GM12878 (cell line): ENCODE results near the gene CNN2. TPM values are rescaled to one million over a fixed set of nuclear protein-coding genes. Genes with fewer than 3 reads are reported as not detected.

Experiments
- BMI1 ChIP-seq: fragments of 450-650 bp; IDR thresholded peaks from 2 replicates; pipeline ENCODE4 v1.6.1; 2016; ENCODE audit warnings: mild to moderate bottlenecking, moderate library complexity, borderline replicate concordance
- CBX3 ChIP-seq: fragments of 200-600 bp; sonication (generic); IDR thresholded peaks from 2 replicates; pipeline ENCODE4 v1.6.1; 2016; ENCODE audit warnings: low read depth, borderline replicate concordance
- ESRRA ChIP-seq: IDR thresholded peaks from 2 replicates; pipeline ENCODE4 v1.6.1; 2012; ENCODE audit warnings: mild to moderate bottlenecking, low read length, improper control_type of control experiment
- HDAC6 ChIP-seq: fragments of 200-600 bp; sonication (generic); IDR thresholded peaks from one replicate; pipeline ENCODE4 v1.8.0; 2017; ENCODE audit warnings: antibody characterized with exemption; ENCODE audit not compliant: unreplicated experiment
- IKZF1 ChIP-seq: fragments of 450-650 bp; conservative IDR thresholded peaks from 2 replicates; pipeline ENCODE4 v1.6.1; 2017; ENCODE audit warnings: antibody characterized with exemption, mild to moderate bottlenecking
- KAT2A ChIP-seq: conservative IDR thresholded peaks from 2 replicates; pipeline ENCODE4 v1.6.1; 2011; ENCODE audit warnings: low read depth, low read length; ENCODE audit not compliant: control insufficient read depth
- MEF2B ChIP-seq: fragments of 450-650 bp; IDR thresholded peaks from 2 replicates; pipeline ENCODE4 v1.6.1; 2018; ENCODE audit warnings: mild to moderate bottlenecking, moderate library complexity; ENCODE audit not compliant: partially characterized antibody, poor library complexity, severe bottlenecking
- NR2F1 ChIP-seq: fragments of 450-650 bp; conservative IDR thresholded peaks from 2 replicates; pipeline ENCODE4 v1.6.1; 2017; ENCODE audit warnings: mild to moderate bottlenecking
- POLR2A ChIP-seq: IDR thresholded peaks from 2 replicates; pipeline ENCODE4 v1.6.1; 2011; ENCODE audit warnings: low read depth, mild to moderate bottlenecking, low read length
- POLR2AphosphoS2 ChIP-seq: IDR thresholded peaks from 2 replicates; pipeline ENCODE4 v1.6.1; 2011; ENCODE audit warnings: low read depth, mild to moderate bottlenecking, low read length, improper control_type of control experiment, moderate library complexity
- RCOR1 ChIP-seq: conservative IDR thresholded peaks from 2 replicates; pipeline ENCODE4 v1.6.1; 2012; ENCODE audit warnings: low read depth, low read length, improper control_type of control experiment
- SMAD1 ChIP-seq: fragments of 450-650 bp; IDR thresholded peaks from 2 replicates; pipeline ENCODE4 v1.6.1; 2018; ENCODE audit warnings: mild to moderate bottlenecking, low read depth; ENCODE audit not compliant: partially characterized antibody
- SPI1 ChIP-seq: IDR thresholded peaks from 2 replicates; pipeline ENCODE4 v1.6.1; 2011; ENCODE audit warnings: low read depth, mild to moderate bottlenecking, low read length, moderate library complexity, borderline replicate concordance; ENCODE audit not compliant: insufficient read depth
- SUZ12 ChIP-seq: fragments of 200-600 bp; sonication (generic); IDR thresholded peaks from one replicate; pipeline ENCODE4 v1.6.1; 2018; ENCODE audit warnings: antibody characterized with exemption, mild to moderate bottlenecking; ENCODE audit not compliant: unreplicated experiment
- ZNF384 ChIP-seq: IDR thresholded peaks from 2 replicates; pipeline ENCODE4 v1.6.1; 2012; ENCODE audit warnings: low read depth, mild to moderate bottlenecking, low read length, improper control_type of control experiment, borderline replicate concordance
- polyA plus RNA-seq, 11 experiments: library from polyadenylated mRNA; depleted of rRNA in 4 of 11; unstranded in 6 of 11; stranded (reverse) in 5 of 11; fragments of >200 nt; fragmentation: Nextera tagmentation in 4 of 11; fragmentation: Illumina TruSeq in 1 of 11; extraction: Ambion mirVana in 4 of 11; extraction: Trizol in 1 of 11; gene quantifications; 1 replicate in 1 of 11; 2 replicates in 10 of 11; pipeline versions ENCODE4 v1.2.1 to v1.2.3, GENCODE V29; 2011 to 2016; ENCODE audit warnings: inconsistent platforms in 2 of 11, missing spikeins in 2 of 11, low read depth in 1 of 11
- total RNA-seq, 4 experiments: library from RNA; depleted of rRNA in 3 of 4; stranded (reverse); fragments of >200 nt in 3 of 4; fragmentation: Illumina TruSeq in 1 of 4; extraction: Trizol in 1 of 4; gene quantifications; 2 replicates each; pipeline versions ENCODE4 v1.2.1 to v1.2.3, GENCODE V29; 2013 to 2021
- TF ChIP-seq, protein P1 (sequence below): fragments of 450-650 bp; conservative IDR thresholded peaks from 2 replicates; pipeline ENCODE4 v1.6.1; 2017; ENCODE audit warnings: mild to moderate bottlenecking, moderate library complexity
- TF ChIP-seq, protein P2 (sequence below): IDR thresholded peaks from 2 replicates; pipeline ENCODE4 v1.6.1; 2012; ENCODE audit warnings: low read length, inconsistent platforms
- TF ChIP-seq, protein P3 (sequence below): fragments of 450-650 bp; IDR thresholded peaks from 2 replicates; pipeline ENCODE4 v1.6.1; 2017; ENCODE audit warnings: mild to moderate bottlenecking, moderate library complexity
- TF ChIP-seq, protein P4 (sequence below): fragments of 450-650 bp; IDR thresholded peaks from 2 replicates; pipeline ENCODE4 v1.6.1; 2016; ENCODE audit warnings: mild to moderate bottlenecking
- TF ChIP-seq, protein P5 (sequence below): fragments of 450-650 bp; IDR thresholded peaks from 2 replicates; pipeline ENCODE4 v1.6.1; 2016; ENCODE audit warnings: mild to moderate bottlenecking

CNN2 gene
- total and polyA plus RNA-seq, 10 of the 15 experiments (the other 5 are each of a cell fraction or from before 2014, with no cell fraction given), result 34.7 to 311 (median 172) TPM

DNA sequence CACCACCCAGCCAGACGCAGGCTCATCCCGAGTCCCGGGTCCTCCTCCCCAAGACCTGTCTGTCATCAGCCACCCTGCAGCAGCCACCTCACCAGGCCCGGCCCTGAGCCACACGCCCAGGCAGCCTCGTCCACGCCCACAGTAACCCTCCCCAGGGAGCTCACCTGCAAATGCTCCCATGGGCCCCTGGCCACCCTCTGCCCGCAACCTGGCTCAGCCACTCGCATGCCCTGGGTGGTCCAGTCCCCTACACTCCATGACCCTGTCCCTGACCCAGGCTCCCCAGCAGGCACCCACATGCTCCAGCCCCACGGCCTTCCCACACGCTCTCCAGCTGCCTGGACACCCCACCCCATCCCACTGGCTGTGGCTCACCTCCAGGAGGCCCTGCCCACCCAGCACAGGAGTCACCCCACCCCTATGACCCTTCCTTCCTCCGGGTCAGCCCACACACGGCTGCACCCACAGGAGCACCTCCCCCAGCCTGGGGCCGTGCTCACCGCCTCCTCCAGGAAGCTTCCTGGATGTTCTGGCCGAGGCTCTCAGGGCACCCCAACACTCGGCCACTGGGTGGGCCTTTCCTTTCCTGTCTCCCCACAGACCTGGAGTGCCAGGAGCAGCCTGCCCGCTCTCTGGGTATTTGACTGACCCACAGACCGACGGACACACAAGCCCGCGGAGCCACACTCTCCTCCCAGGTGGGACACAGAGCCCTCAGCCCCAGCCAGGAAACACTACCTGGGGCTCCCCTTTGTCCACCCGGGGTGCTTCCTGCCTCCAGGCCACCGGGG, 9.1 kb upstream of the CNN2 start (continued):
- TF ChIP-seq, protein P1, sequence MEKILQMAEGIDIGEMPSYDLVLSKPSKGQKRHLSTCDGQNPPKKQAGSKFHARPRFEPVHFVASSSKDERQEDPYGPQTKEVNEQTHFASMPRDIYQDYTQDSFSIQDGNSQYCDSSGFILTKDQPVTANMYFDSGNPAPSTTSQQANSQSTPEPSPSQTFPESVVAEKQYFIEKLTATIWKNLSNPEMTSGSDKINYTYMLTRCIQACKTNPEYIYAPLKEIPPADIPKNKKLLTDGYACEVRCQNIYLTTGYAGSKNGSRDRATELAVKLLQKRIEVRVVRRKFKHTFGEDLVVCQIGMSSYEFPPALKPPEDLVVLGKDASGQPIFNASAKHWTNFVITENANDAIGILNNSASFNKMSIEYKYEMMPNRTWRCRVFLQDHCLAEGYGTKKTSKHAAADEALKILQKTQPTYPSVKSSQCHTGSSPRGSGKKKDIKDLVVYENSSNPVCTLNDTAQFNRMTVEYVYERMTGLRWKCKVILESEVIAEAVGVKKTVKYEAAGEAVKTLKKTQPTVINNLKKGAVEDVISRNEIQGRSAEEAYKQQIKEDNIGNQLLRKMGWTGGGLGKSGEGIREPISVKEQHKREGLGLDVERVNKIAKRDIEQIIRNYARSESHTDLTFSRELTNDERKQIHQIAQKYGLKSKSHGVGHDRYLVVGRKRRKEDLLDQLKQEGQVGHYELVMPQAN, result no peak
- TF ChIP-seq, protein P2, sequence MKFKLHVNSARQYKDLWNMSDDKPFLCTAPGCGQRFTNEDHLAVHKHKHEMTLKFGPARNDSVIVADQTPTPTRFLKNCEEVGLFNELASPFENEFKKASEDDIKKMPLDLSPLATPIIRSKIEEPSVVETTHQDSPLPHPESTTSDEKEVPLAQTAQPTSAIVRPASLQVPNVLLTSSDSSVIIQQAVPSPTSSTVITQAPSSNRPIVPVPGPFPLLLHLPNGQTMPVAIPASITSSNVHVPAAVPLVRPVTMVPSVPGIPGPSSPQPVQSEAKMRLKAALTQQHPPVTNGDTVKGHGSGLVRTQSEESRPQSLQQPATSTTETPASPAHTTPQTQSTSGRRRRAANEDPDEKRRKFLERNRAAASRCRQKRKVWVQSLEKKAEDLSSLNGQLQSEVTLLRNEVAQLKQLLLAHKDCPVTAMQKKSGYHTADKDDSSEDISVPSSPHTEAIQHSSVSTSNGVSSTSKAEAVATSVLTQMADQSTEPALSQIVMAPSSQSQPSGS, result no peak
- TF ChIP-seq HDAC6 (no peak), RCOR1 (no peak), POLR2AphosphoS2 (no peak), CBX3 (no peak), POLR2A (no peak; the same call in 1 of the 2 replicates), KAT2A (no peak), SUZ12 (no peak), MEF2B (peak; percentile 89), IKZF1 (0 out of 2 replicates have a peak, but pooled peaks have one; percentile 14), BMI1 (no peak), ZNF384 (no peak), SPI1 (no peak), SMAD1 (no peak), NR2F1 (peak; percentile 67), ESRRA (no peak)
- TF ChIP-seq, protein P3, sequence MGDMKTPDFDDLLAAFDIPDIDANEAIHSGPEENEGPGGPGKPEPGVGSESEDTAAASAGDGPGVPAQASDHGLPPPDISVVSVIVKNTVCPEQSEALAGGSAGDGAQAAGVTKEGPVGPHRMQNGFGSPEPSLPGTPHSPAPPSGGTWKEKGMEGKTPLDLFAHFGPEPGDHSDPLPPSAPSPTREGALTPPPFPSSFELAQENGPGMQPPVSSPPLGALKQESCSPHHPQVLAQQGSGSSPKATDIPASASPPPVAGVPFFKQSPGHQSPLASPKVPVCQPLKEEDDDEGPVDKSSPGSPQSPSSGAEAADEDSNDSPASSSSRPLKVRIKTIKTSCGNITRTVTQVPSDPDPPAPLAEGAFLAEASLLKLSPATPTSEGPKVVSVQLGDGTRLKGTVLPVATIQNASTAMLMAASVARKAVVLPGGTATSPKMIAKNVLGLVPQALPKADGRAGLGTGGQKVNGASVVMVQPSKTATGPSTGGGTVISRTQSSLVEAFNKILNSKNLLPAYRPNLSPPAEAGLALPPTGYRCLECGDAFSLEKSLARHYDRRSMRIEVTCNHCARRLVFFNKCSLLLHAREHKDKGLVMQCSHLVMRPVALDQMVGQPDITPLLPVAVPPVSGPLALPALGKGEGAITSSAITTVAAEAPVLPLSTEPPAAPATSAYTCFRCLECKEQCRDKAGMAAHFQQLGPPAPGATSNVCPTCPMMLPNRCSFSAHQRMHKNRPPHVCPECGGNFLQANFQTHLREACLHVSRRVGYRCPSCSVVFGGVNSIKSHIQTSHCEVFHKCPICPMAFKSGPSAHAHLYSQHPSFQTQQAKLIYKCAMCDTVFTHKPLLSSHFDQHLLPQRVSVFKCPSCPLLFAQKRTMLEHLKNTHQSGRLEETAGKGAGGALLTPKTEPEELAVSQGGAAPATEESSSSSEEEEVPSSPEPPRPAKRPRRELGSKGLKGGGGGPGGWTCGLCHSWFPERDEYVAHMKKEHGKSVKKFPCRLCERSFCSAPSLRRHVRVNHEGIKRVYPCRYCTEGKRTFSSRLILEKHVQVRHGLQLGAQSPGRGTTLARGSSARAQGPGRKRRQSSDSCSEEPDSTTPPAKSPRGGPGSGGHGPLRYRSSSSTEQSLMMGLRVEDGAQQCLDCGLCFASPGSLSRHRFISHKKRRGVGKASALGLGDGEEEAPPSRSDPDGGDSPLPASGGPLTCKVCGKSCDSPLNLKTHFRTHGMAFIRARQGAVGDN, result no peak
- TF ChIP-seq, protein P4, sequence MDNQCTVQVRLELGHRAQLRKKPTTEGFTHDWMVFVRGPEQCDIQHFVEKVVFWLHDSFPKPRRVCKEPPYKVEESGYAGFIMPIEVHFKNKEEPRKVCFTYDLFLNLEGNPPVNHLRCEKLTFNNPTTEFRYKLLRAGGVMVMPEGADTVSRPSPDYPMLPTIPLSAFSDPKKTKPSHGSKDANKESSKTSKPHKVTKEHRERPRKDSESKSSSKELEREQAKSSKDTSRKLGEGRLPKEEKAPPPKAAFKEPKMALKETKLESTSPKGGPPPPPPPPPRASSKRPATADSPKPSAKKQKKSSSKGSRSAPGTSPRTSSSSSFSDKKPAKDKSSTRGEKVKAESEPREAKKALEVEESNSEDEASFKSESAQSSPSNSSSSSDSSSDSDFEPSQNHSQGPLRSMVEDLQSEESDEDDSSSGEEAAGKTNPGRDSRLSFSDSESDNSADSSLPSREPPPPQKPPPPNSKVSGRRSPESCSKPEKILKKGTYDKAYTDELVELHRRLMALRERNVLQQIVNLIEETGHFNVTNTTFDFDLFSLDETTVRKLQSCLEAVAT, result no peak
- TF ChIP-seq, protein P5, sequence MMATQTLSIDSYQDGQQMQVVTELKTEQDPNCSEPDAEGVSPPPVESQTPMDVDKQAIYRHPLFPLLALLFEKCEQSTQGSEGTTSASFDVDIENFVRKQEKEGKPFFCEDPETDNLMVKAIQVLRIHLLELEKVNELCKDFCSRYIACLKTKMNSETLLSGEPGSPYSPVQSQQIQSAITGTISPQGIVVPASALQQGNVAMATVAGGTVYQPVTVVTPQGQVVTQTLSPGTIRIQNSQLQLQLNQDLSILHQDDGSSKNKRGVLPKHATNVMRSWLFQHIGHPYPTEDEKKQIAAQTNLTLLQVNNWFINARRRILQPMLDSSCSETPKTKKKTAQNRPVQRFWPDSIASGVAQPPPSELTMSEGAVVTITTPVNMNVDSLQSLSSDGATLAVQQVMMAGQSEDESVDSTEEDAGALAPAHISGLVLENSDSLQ, result peak; percentile 90
